Upper lobe of left lung (tissue), 6 donors: Measurements from ENCODE around the gene CHCHD6. TPM values are rescaled to one million over a fixed set of nuclear protein-coding genes. Genes with fewer than 3 reads are reported as not detected.

Experiments
- ATAC-seq, 2 donors: fragments of 200-7000 bp; cut with Tn5 transposase; one replicate each; pipeline ENCODE4 v1.9.1; 2022; ENCODE audit warnings: mild to moderate bottlenecking in 2 of 2, moderate library complexity in 2 of 2; ENCODE audit not compliant: low FRiP score in 2 of 2
- DNase-seq, 2 donors: peaks; one replicate each; pipeline ENCODE4 v3.0.0-alpha.2; 2019 to 2020
- H3K27ac ChIP-seq, 4 donors: fragments of 200-600 bp; sonication (generic); one replicate each; pipeline ENCODE4 v1.5.1; 2016 to 2019
- H3K27me3 ChIP-seq, 4 donors: fragments of 200-600 bp; sonication (generic); one replicate each; pipeline ENCODE4 v1.5.1; 2017 to 2019
- H3K36me3 ChIP-seq, 4 donors: fragments of 200-600 bp; sonication (generic); one replicate each; pipeline ENCODE4 v1.5.1; 2016 to 2019
- H3K4me1 ChIP-seq, 4 donors: fragments of 200-600 bp; sonication (generic); one replicate each; pipeline ENCODE4 v1.5.1; 2018 to 2019
- H3K4me3 ChIP-seq, 4 donors: fragments of 200-600 bp; sonication (generic); one replicate each; pipeline ENCODE4 v1.5.1; 2017 to 2019; ENCODE audit warnings: mild to moderate bottlenecking in 2 of 4, moderate library complexity in 1 of 4
- H3K9me3 ChIP-seq, 4 donors: fragments of 200-600 bp; sonication (generic); one replicate each; pipeline ENCODE4 v1.5.1; 2018 to 2019
- CTCF ChIP-seq, 6 experiments: fragments of 450-650 bp in 4 of 6; fragments of 200-600 bp in 2 of 6; sonication (generic) in 2 of 6; IDR thresholded peaks; one replicate each; pipeline ENCODE4 v1.5.1; 2016 to 2019; ENCODE audit warnings: antibody characterized with exemption in 6 of 6
- EP300 ChIP-seq, 4 donors: sonication (generic); formaldehyde crosslinking; IDR thresholded peaks; one replicate each; pipeline ENCODE4 v1.5.1; 2017; ENCODE audit warnings: antibody characterized with exemption in 4 of 4, control low read depth in 2 of 4
- POLR2A ChIP-seq, 4 donors: fragments of 450-650 bp; IDR thresholded peaks; one replicate each; pipeline ENCODE4 v1.5.1; 2016 to 2017; ENCODE audit warnings: antibody characterized with exemption in 4 of 4, mild to moderate bottlenecking in 2 of 4
- POLR2AphosphoS5 ChIP-seq, 2 donors: sonication (generic); formaldehyde crosslinking; IDR thresholded peaks; one replicate each; pipeline ENCODE4 v1.5.1; 2017; ENCODE audit warnings: antibody characterized with exemption in 2 of 2
- WGBS, 2 donors: methylation state at CpG; one replicate each; pipeline ENCODE4 v1.1.5; 2017 to 2018; 5-methylcytosine and 5-hydroxymethylcytosine counted together
- total RNA-seq, 6 donors: library from RNA; depleted of rRNA in 4 of 6; stranded (reverse); fragments of >200 nt in 4 of 6; gene quantifications; one replicate each; pipeline versions ENCODE4 v1.1.0 to v1.2.1, GENCODE V29; 2016 to 2021
- donor health status: DM: no; HTN: no; CAD: no; lungs with moderate emphysema.
- donor health status: DM: no; HTN: yes; CAD: no; lungs with severe emphysema.

CHCHD6 gene
- total RNA-seq, 6 donors from 2014 or later: 16.6 to 35.6 (median 21.8) TPM

GRCh38 chr3:126965526-126966080, 261.6 kb downstream of the CHCHD6 start:
- Histone ChIP-seq H3K36me3 (no peaks in the 10 kb centered on the region), H3K27me3 (no peaks in the 10 kb centered on the region), H3K4me1 (peaks cover 7 to 15% (median 12%) of the 10 kb centered on the region in 4 donors), H3K27ac (no peak overlapping the region), H3K4me3 (no peak overlapping the region), H3K9me3 (no peaks in the 10 kb centered on the region)
- WGBS, 2 donors: 78 to 90% methylated on average over 6 to 9 of the region's 9 CpGs
- DNase-seq (no peak), ATAC-seq (no peak)
- TF ChIP-seq EP300 (IDR thresholded peaks at IDR 0.05) (no peak), POLR2A (IDR thresholded peaks at IDR 0.05) (no peak), POLR2AphosphoS5 (IDR thresholded peaks at IDR 0.05) (no peak)

- ATAC-seq (no peak), DNase-seq (peak in 1 of 2 donors; percentile 48)
- WGBS, 2 donors: 90 to 93% methylated on average over 8 to 10 of the region's 10 CpGs
- Histone ChIP-seq H3K4me3 (no peak overlapping the region), H3K27me3 (no peaks in the 10 kb centered on the region), H3K9me3 (no peaks in the 10 kb centered on the region), H3K36me3 (no peaks in the 10 kb centered on the region), H3K27ac (no peak overlapping the region), H3K4me1 (peaks cover 0 to 7% (median 3%) of the 10 kb centered on the region in 4 donors)
- no peak for TF ChIP-seq CTCF (IDR thresholded peaks at IDR 0.05)
- no peak for TF ChIP-seq POLR2A (IDR thresholded peaks at IDR 0.05)
Measured at GRCh38 chr3:126967386-126967785, 263.3 kb downstream of the CHCHD6 start.

GRCh38 chr3:126968391-126969390, 264.7 kb downstream of the CHCHD6 start:
- ATAC-seq: no peak
- no peak for DNase-seq
- TF ChIP-seq POLR2AphosphoS5 (IDR thresholded peaks at IDR 0.05) (no peak), EP300 (IDR thresholded peaks at IDR 0.05) (no peak), POLR2A (IDR thresholded peaks at IDR 0.05) (no peak), CTCF (IDR thresholded peaks at IDR 0.05) (no peak)
- no peak overlapping the region for H3K27ac ChIP-seq
- no peaks in the 10 kb centered on the region for H3K36me3 ChIP-seq
- no peaks in the 10 kb centered on the region for H3K9me3 ChIP-seq
- H3K4me3 ChIP-seq: no peak overlapping the region
- H3K27me3 ChIP-seq: no peaks in the 10 kb centered on the region
- WGBS, 2 donors: 88 to 89% methylated on average over 20 of the region's 20 CpGs
- H3K4me1 ChIP-seq: peaks cover 0 to 10% (median 4%) of the 10 kb centered on the region in 4 donors

DNA sequence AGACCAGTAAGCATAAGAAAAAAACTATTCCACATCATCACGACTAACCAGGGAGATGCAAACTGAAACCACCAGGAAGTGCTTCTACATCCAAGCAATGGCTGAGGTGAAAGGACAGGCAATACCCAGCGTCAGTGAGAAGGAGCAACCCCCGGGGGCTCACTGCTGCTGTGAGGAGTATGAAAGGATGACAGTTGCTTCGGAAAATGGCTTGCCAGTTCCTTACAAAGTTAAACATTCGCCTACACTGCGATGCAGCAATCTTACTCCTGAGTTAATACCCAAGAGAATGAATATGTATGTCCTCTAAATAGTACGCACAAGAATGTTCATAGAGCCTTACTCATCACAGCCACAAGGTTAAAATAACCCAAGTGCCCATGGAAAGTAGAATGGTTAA, 265.5 kb downstream of the CHCHD6 start:
- no peak for ATAC-seq
- WGBS, 2 donors: 66 to 68% methylated on average over 7 of the region's 7 CpGs
- peaks cover 0 to 5% (median 1%) of the 10 kb centered on the region in 4 donors for H3K9me3 ChIP-seq
- H3K4me3 ChIP-seq: no peak overlapping the region
- no peak overlapping the region for H3K27ac ChIP-seq
- no peaks in the 10 kb centered on the region for H3K36me3 ChIP-seq
- H3K4me1 ChIP-seq: peaks cover 0 to 10% (median 4%) of the 10 kb centered on the region in 4 donors
- TF ChIP-seq EP300 (IDR thresholded peaks at IDR 0.05) (no peak), CTCF (IDR thresholded peaks at IDR 0.05) (no peak), POLR2AphosphoS5 (IDR thresholded peaks at IDR 0.05) (no peak), POLR2A (IDR thresholded peaks at IDR 0.05) (no peak)
- no peak for DNase-seq
- H3K27me3 ChIP-seq: no peaks in the 10 kb centered on the region

GRCh38 chr3:126970101-126970500, 266.1 kb downstream of the CHCHD6 start:
- 82 to 84% methylated on average over 5 of the region's 5 CpGs for WGBS, 2 donors
- H3K36me3 ChIP-seq: no peaks in the 10 kb centered on the region
- no peak for TF ChIP-seq POLR2A (IDR thresholded peaks at IDR 0.05)
- no peak for TF ChIP-seq POLR2AphosphoS5 (IDR thresholded peaks at IDR 0.05)
- TF ChIP-seq CTCF (IDR thresholded peaks at IDR 0.05): no peak
- TF ChIP-seq EP300 (IDR thresholded peaks at IDR 0.05): no peak
- H3K27ac ChIP-seq: no peak overlapping the region
- ATAC-seq: no peak
- peaks cover 0 to 9% (median 5%) of the 10 kb centered on the region in 4 donors for H3K9me3 ChIP-seq
- no peak for DNase-seq
- H3K4me1 ChIP-seq: peaks cover 0 to 10% (median 4%) of the 10 kb centered on the region in 4 donors
- no peaks in the 10 kb centered on the region for H3K27me3 ChIP-seq
- no peak overlapping the region for H3K4me3 ChIP-seq
